Measurements from ENCODE around the gene ARL6IP6. TPM values are rescaled to one million over a fixed set of nuclear protein-coding genes. Genes with fewer than 3 reads are reported as not detected.

ARL6IP6 gene
- total and polyA plus RNA-seq, 2 of the 13 experiments (the other 11 are each of a cell fraction or from before 2014, with no cell fraction given): 45.0 to 65.9 TPM

- WGBS (ENCODE audit: low lambda C conversion rate): 97% methylated on average over 6 of the region's 6 CpGs
Measured at GRCh38 chr2:152759290-152760072, 41.1 kb downstream of the ARL6IP6 start.

More at GRCh38 chr2:152759290-152760072, 41.1 kb downstream of the ARL6IP6 start:
- Histone ChIP-seq H3K4me2 (ENCODE audit: low read depth, low read length) (no peak overlapping the region), H3K4me1 (ENCODE audit: insufficient read depth, low read length) (no peaks in the 10 kb centered on the region), H4K20me1 (ENCODE audit: insufficient read depth, low read length) (no peaks in the 10 kb centered on the region), H3K4me3 (replicated peaks in 1 of 3; ENCODE audit: insufficient read depth in 1 of 3, low read depth in 2 of 3, low read length in 3 of 3) (no peak overlapping the region), H3K27me3 (ENCODE audit: control insufficient read depth in 1 of 2, insufficient read depth in 2 of 2, low read length in 2 of 2) (no peaks in the 10 kb centered on the region), H3K36me3 (replicated peaks in 1 of 2; ENCODE audit: control insufficient read depth in 1 of 2, insufficient read depth in 2 of 2, low read length in 2 of 2) (peaks cover 12 to 26% of the 10 kb centered on the region in 2 experiments), H3K27ac (ENCODE audit: extremely low read length, insufficient read depth, low read length) (no peak overlapping the region), H3K79me2 (ENCODE audit: insufficient read depth, low read length) (no peaks in the 10 kb centered on the region), H2AFZ (ENCODE audit: low read length) (no peak overlapping the region), H3K9ac (ENCODE audit: insufficient read depth, low read depth, low read length) (no peak overlapping the region), H3K9me3 (ENCODE audit: low read length) (no peaks in the 10 kb centered on the region)
- POLR2A ChIA-PET: no interaction called here
- CTCF ChIA-PET (ENCODE audit: low intra/inter-chr PET ratio, low total read pairs): no interaction called here
- FAIRE-seq (no peak), ATAC-seq (no peak), DNase-seq (ENCODE audit: low spot score) (no peak)
- TF ChIP-seq RELA (CRISPR knock-in tag; IDR thresholded peaks at IDR 0.05) (no peak), ZNF460 (CRISPR knock-in tag; IDR thresholded peaks at IDR 0.05; ENCODE audit: borderline replicate concordance) (no peak), ZNF747 (CRISPR knock-in tag; IDR thresholded peaks at IDR 0.05; ENCODE audit: borderline replicate concordance) (no peak), MTA3 (CRISPR knock-in tag; IDR thresholded peaks at IDR 0.05) (no peak), ZBTB40 (IDR thresholded peaks at IDR 0.05) (no peak), ZBTB40 (CRISPR knock-in tag; IDR thresholded peaks at IDR 0.05) (no peak), RORA (CRISPR knock-in tag; IDR thresholded peaks at IDR 0.05) (no peak), HOXA9 (CRISPR knock-in tag; IDR thresholded peaks at IDR 0.05; ENCODE audit: borderline replicate concordance) (no peak), ZNF569 (CRISPR knock-in tag; IDR thresholded peaks at IDR 0.05; ENCODE audit: borderline replicate concordance) (no peak), E2F5 (CRISPR knock-in tag; conservative IDR thresholded peaks at IDR 0.05) (no peak), ZNF879 (CRISPR knock-in tag; IDR thresholded peaks at IDR 0.05) (no peak), BORCS8-MEF2B (CRISPR knock-in tag; IDR thresholded peaks at IDR 0.05) (no peak), ZNF776 (CRISPR knock-in tag; IDR thresholded peaks at IDR 0.05) (no peak), ZNF768 (CRISPR knock-in tag; IDR thresholded peaks at IDR 0.05) (no peak), ZNF670 (CRISPR knock-in tag; IDR thresholded peaks at IDR 0.05; ENCODE audit: borderline replicate concordance) (no peak), ZBTB38 (CRISPR knock-in tag; IDR thresholded peaks at IDR 0.05) (no peak)
- intact Hi-C loops (cut with micrococcal nuclease; ENCODE audit: unreplicated experiment) (no loop called here), in situ Hi-C loops (cut with HindIII; ENCODE audit: extremely low pct_ligation_motif_present, low pct_unique_long_range_greater_than_20kb) (no loop called here)
- BruUV-seq (replicated peaks): no TSS peak
